ENCODE data around the gene NDC80. TPM values are rescaled to one million over a fixed set of nuclear protein-coding genes. Genes with fewer than 3 reads are reported as not detected.

Gene NDC80
- total and polyA plus RNA-seq, 4 experiments from 2014 or later: 2.1 to 6.4 (median 5.0) TPM

- H3K9me3 Mint-ChIP-seq: peaks cover 0 to under 1% (median 0%) of the 10 kb centered on the region in 8 donors
- peak overlapping the region in 3 of 7 donors; percentile 27 to 75 (median 37) for H3K27ac Mint-ChIP-seq
- no peaks in the 10 kb centered on the region for H3K27me3 Mint-ChIP-seq
- peaks cover 30% of the 10 kb centered on the region for H3K4me1 ChIP-seq (ENCODE audit: insufficient read depth, low read length)
- H3K4me3 Mint-ChIP-seq: no peak overlapping the region
- H3K36me3 ChIP-seq (ENCODE audit: insufficient read depth, low read length): no peaks in the 10 kb centered on the region
- ChIA-PET CTCF (ENCODE audit: partially characterized antibody) (interaction anchor here (1.0 to 1.6 kb wide), 2 partner anchors 27 to 35 kb away, joined by 3 to 4 read pairs; no protein-coding TSS in a partner anchor), POLR2A (ENCODE audit: partially characterized antibody) (interaction anchor here (1.9 to 12.4 kb wide), 3 partner anchors 10 to 48 kb away, joined by 5 to 282 read pairs (median 148); partner anchors contain the start of gene SMCHD1)
- no peak overlapping the region for H3K27ac ChIP-seq (ENCODE audit: low read depth, low read length)
- H3K9me3 ChIP-seq (ENCODE audit: control insufficient read depth in 1 of 2, low read length in 2 of 2): no peaks in the 10 kb centered on the region
- peaks cover 26 to 37% (median 28%) of the 10 kb centered on the region in 4 donors for H3K4me1 Mint-ChIP-seq
- no peak overlapping the region for H3K4me3 ChIP-seq (ENCODE audit: low read length in 2 of 2)
- no peak for DNase-seq
- H3K27me3 ChIP-seq (ENCODE audit: insufficient read depth, low read length): no peaks in the 10 kb centered on the region
- peaks cover 6 to 24% of the 10 kb centered on the region in 2 donors for H3K36me3 Mint-ChIP-seq
- intact Hi-C loops (cut with micrococcal nuclease): no loop called here
These were observed 38.2 kb downstream of the NDC80 start for GRCh38 chr18:2609604-2610003.

- ChIA-PET CTCF (ENCODE audit: partially characterized antibody) (no interaction called here), POLR2A (ENCODE audit: partially characterized antibody) (interaction anchor here (8.7 to 12.4 kb wide), 2 partner anchors 25 to 47 kb away, joined by 148 to 282 read pairs; partner anchors contain the start of gene SMCHD1)
- Histone ChIP-seq H3K4me3 (ENCODE audit: low read length in 2 of 2) (no peak overlapping the region), H3K4me1 (ENCODE audit: insufficient read depth, low read length) (peaks cover 21% of the 10 kb centered on the region), H3K36me3 (ENCODE audit: insufficient read depth, low read length) (no peaks in the 10 kb centered on the region), H3K27ac (ENCODE audit: low read depth, low read length) (no peak overlapping the region), H3K27me3 (ENCODE audit: insufficient read depth, low read length) (no peaks in the 10 kb centered on the region), H3K9me3 (ENCODE audit: control insufficient read depth in 1 of 2, low read length in 2 of 2) (no peaks in the 10 kb centered on the region)
- DNase-seq: no peak
- no peak overlapping the region for H3K4me3 Mint-ChIP-seq
- peaks cover 0 to 5% (median 2%) of the 10 kb centered on the region in 8 donors for H3K9me3 Mint-ChIP-seq
- H3K4me1 Mint-ChIP-seq: peaks cover 18 to 28% (median 20%) of the 10 kb centered on the region in 4 donors
- intact Hi-C loops (cut with micrococcal nuclease): no loop called here
- no peak overlapping the region for H3K27ac Mint-ChIP-seq
- H3K27me3 Mint-ChIP-seq: no peaks in the 10 kb centered on the region
- peaks cover 10 to 34% of the 10 kb centered on the region in 2 donors for H3K36me3 Mint-ChIP-seq
These were observed 39.2 kb downstream of the NDC80 start for GRCh38 chr18:2610549-2610948.

GRCh38 chr18:2612996-2613395 is 41.6 kb downstream of the NDC80 start:
- ChIA-PET POLR2A (ENCODE audit: partially characterized antibody) (interaction anchor here (12.4 kb wide), 1 partner anchor 23 kb away, joined by 282 read pairs; no protein-coding TSS in a partner anchor), CTCF (ENCODE audit: partially characterized antibody) (interaction anchor here (0.7 kb wide), 1 partner anchor 24 kb away, joined by 3 read pairs; no protein-coding TSS in a partner anchor)
- no peaks in the 10 kb centered on the region for H3K27me3 Mint-ChIP-seq
- peaks cover 8 to 14% (median 11%) of the 10 kb centered on the region in 4 donors for H3K4me1 Mint-ChIP-seq
- Histone ChIP-seq H3K9me3 (ENCODE audit: control insufficient read depth in 1 of 2, low read length in 2 of 2) (no peaks in the 10 kb centered on the region), H3K4me1 (ENCODE audit: insufficient read depth, low read length) (peaks cover 4% of the 10 kb centered on the region), H3K27me3 (ENCODE audit: insufficient read depth, low read length) (no peaks in the 10 kb centered on the region), H3K36me3 (ENCODE audit: insufficient read depth, low read length) (no peaks in the 10 kb centered on the region), H3K4me3 (ENCODE audit: low read length in 2 of 2) (no peak overlapping the region), H3K27ac (ENCODE audit: low read depth, low read length) (no peak overlapping the region)
- peaks cover 8 to 39% of the 10 kb centered on the region in 2 donors for H3K36me3 Mint-ChIP-seq
- H3K27ac Mint-ChIP-seq: peak overlapping the region in 1 of 7 donors; percentile 17
- no peak for DNase-seq
- intact Hi-C loops (cut with micrococcal nuclease): no loop called here
- no peak overlapping the region for H3K4me3 Mint-ChIP-seq
- peaks cover 0 to 5% (median 2%) of the 10 kb centered on the region in 8 donors for H3K9me3 Mint-ChIP-seq

- no peak overlapping the region for H3K27ac Mint-ChIP-seq
- CTCF ChIA-PET (ENCODE audit: partially characterized antibody): no interaction called here
- POLR2A ChIA-PET (ENCODE audit: partially characterized antibody): no interaction called here
- H3K27ac ChIP-seq (ENCODE audit: low read depth, low read length): no peak overlapping the region
- H3K36me3 Mint-ChIP-seq: peaks cover 3 to 23% of the 10 kb centered on the region in 2 donors
- H3K9me3 Mint-ChIP-seq: peaks cover 0 to 5% (median 2%) of the 10 kb centered on the region in 8 donors
- no peaks in the 10 kb centered on the region for H3K27me3 Mint-ChIP-seq
- no peaks in the 10 kb centered on the region for H3K36me3 ChIP-seq (ENCODE audit: insufficient read depth, low read length)
- intact Hi-C loops (cut with micrococcal nuclease): no loop called here
- H3K9me3 ChIP-seq (ENCODE audit: control insufficient read depth in 1 of 2, low read length in 2 of 2): no peaks in the 10 kb centered on the region
- H3K4me3 Mint-ChIP-seq: no peak overlapping the region
- no peaks in the 10 kb centered on the region for H3K27me3 ChIP-seq (ENCODE audit: insufficient read depth, low read length)
- peaks cover 0 to 6% (median under 1%) of the 10 kb centered on the region in 4 donors for H3K4me1 Mint-ChIP-seq
- no peaks in the 10 kb centered on the region for H3K4me1 ChIP-seq (ENCODE audit: insufficient read depth, low read length)
- no peak for DNase-seq
- no peak overlapping the region for H3K4me3 ChIP-seq (ENCODE audit: low read length in 2 of 2)
These were observed 46.1 kb downstream of the NDC80 start for GRCh38 chr18:2617401-2617998.

- POLR2A ChIA-PET (ENCODE audit: partially characterized antibody): no interaction called here
These were observed 46.7 kb downstream of the NDC80 start for GRCh38 chr18:2618009-2618408.

GRCh38 chr18:2625217-2625616 is 53.9 kb downstream of the NDC80 start:
- Histone ChIP-seq H3K27ac (ENCODE audit: low read depth, low read length) (no peak overlapping the region), H3K27me3 (ENCODE audit: insufficient read depth, low read length) (no peaks in the 10 kb centered on the region), H3K9me3 (ENCODE audit: control insufficient read depth in 1 of 2, low read length in 2 of 2) (no peaks in the 10 kb centered on the region), H3K4me1 (ENCODE audit: insufficient read depth, low read length) (no peaks in the 10 kb centered on the region), H3K4me3 (ENCODE audit: low read length in 2 of 2) (no peak overlapping the region), H3K36me3 (ENCODE audit: insufficient read depth, low read length) (no peaks in the 10 kb centered on the region)
- H3K9me3 Mint-ChIP-seq: no peaks in the 10 kb centered on the region
- ChIA-PET POLR2A (ENCODE audit: partially characterized antibody) (interaction anchor here (0.7 to 1.4 kb wide), 4 partner anchors 11 to 30 kb away, joined by 3 to 9 read pairs (median 5); partner anchors contain the start of gene SMCHD1), CTCF (ENCODE audit: partially characterized antibody) (interaction anchor here (3.9 kb wide), 1 partner anchor 11 kb away, joined by 18 read pairs; no protein-coding TSS in a partner anchor)
- H3K4me3 Mint-ChIP-seq: no peak overlapping the region
- intact Hi-C loops (cut with micrococcal nuclease): no loop called here
- H3K36me3 Mint-ChIP-seq: no peaks in the 10 kb centered on the region
- no peaks in the 10 kb centered on the region for H3K27me3 Mint-ChIP-seq
- H3K27ac Mint-ChIP-seq: peak overlapping the region in 2 of 7 donors; percentile 36 to 66
- no peak for DNase-seq
- peaks cover 6 to 10% (median 8%) of the 10 kb centered on the region in 4 donors for H3K4me1 Mint-ChIP-seq

More at GRCh38 chr18:2618009-2618408, 46.7 kb downstream of the NDC80 start:
- Mint-ChIP-seq H3K27me3 (no peaks in the 10 kb centered on the region), H3K4me3 (no peak overlapping the region), H3K9me3 (peaks cover 0 to 5% (median 2%) of the 10 kb centered on the region in 8 donors), H3K27ac (no peak overlapping the region), H3K4me1 (peaks cover 0 to 4% (median under 1%) of the 10 kb centered on the region in 4 donors), H3K36me3 (peaks cover 3 to 18% of the 10 kb centered on the region in 2 donors)
- no peak overlapping the region for H3K27ac ChIP-seq (ENCODE audit: low read depth, low read length)
- H3K4me3 ChIP-seq (ENCODE audit: low read length in 2 of 2): no peak overlapping the region
- H3K27me3 ChIP-seq (ENCODE audit: insufficient read depth, low read length): no peaks in the 10 kb centered on the region
- intact Hi-C loops (cut with micrococcal nuclease): no loop called here
- H3K9me3 ChIP-seq (ENCODE audit: control insufficient read depth in 1 of 2, low read length in 2 of 2): no peaks in the 10 kb centered on the region
- DNase-seq: no peak
- H3K36me3 ChIP-seq (ENCODE audit: insufficient read depth, low read length): no peaks in the 10 kb centered on the region
- no peaks in the 10 kb centered on the region for H3K4me1 ChIP-seq (ENCODE audit: insufficient read depth, low read length)
- CTCF ChIA-PET (ENCODE audit: partially characterized antibody): no interaction called here

- ChIA-PET CTCF (ENCODE audit: partially characterized antibody) (interaction anchor here (1.1 to 3.9 kb wide), 3 partner anchors 9 to 34 kb away, joined by 4 to 18 read pairs (median 4); no protein-coding TSS in a partner anchor), POLR2A (ENCODE audit: partially characterized antibody) (interaction anchor here (1.6 to 3.0 kb wide), 2 partner anchors 9 to 28 kb away, joined by 9 to 30 read pairs; partner anchors contain the start of gene SMCHD1)
- Mint-ChIP-seq H3K27me3 (no peaks in the 10 kb centered on the region), H3K9me3 (peaks cover 0 to 5% (median 0%) of the 10 kb centered on the region in 8 donors), H3K4me1 (peaks cover 14 to 29% (median 25%) of the 10 kb centered on the region in 4 donors), H3K4me3 (peak overlapping the region in 1 of 8 donors; percentile 14), H3K36me3 (peaks cover 0 to 5% of the 10 kb centered on the region in 2 donors), H3K27ac (peak overlapping the region in 1 of 7 donors; percentile 30)
- Histone ChIP-seq H3K9me3 (ENCODE audit: control insufficient read depth in 1 of 2, low read length in 2 of 2) (no peaks in the 10 kb centered on the region), H3K4me3 (ENCODE audit: low read length in 2 of 2) (no peak overlapping the region), H3K27me3 (ENCODE audit: insufficient read depth, low read length) (no peaks in the 10 kb centered on the region), H3K4me1 (ENCODE audit: insufficient read depth, low read length) (peaks cover 10% of the 10 kb centered on the region), H3K36me3 (ENCODE audit: insufficient read depth, low read length) (no peaks in the 10 kb centered on the region), H3K27ac (ENCODE audit: low read depth, low read length) (no peak overlapping the region)
- intact Hi-C loops (cut with micrococcal nuclease): no loop called here
- no peak for DNase-seq
These were observed 56.5 kb downstream of the NDC80 start for GRCh38 chr18:2627821-2628276.

Measured in CD4-positive, alpha-beta memory T cell (primary cell).